Hepatocyte (in vitro differentiated cells): ENCODE results near the gene CD46. TPM values are rescaled to one million over a fixed set of nuclear protein-coding genes. Genes with fewer than 3 reads are reported as not detected.

Source experiments
- DNase-seq: peaks from one replicate; pipeline ENCODE4 v3.0.0-alpha.2; 2016; ENCODE audit warnings: low spot score
- H2AFZ ChIP-seq: fragments of 200-600 bp; sonication (generic); 2 replicates; pipeline ENCODE4 v1.6.0; 2016; ENCODE audit warnings: antibody characterized with exemption, mild to moderate bottlenecking
- H3K27ac ChIP-seq: fragments of 200-600 bp; sonication (generic); 2 replicates; pipeline ENCODE4 v1.5.1; 2016; ENCODE audit warnings: mild to moderate bottlenecking
- H3K27me3 ChIP-seq: fragments of 200-600 bp; sonication (generic); 2 replicates; pipeline ENCODE4 v1.6.1; 2016
- H3K36me3 ChIP-seq: fragments of 200-600 bp; sonication (generic); replicated peaks from 2 replicates; pipeline ENCODE4 v1.5.1; 2016; ENCODE audit warnings: low read depth; ENCODE audit not compliant: insufficient read depth
- H3K4me1 ChIP-seq: fragments of 200-600 bp; sonication (generic); 2 replicates; pipeline ENCODE4 v1.5.1; 2016; ENCODE audit warnings: mild to moderate bottlenecking, moderate library complexity; ENCODE audit not compliant: insufficient read depth
- H3K4me2 ChIP-seq: fragments of 200-600 bp; sonication (generic); 2 replicates; pipeline ENCODE4 v1.6.0; 2016
- H3K4me3 ChIP-seq: fragments of 200-600 bp; sonication (generic); 2 replicates; pipeline ENCODE4 v1.5.1; 2016; ENCODE audit warnings: mild to moderate bottlenecking
- H3K79me2 ChIP-seq: fragments of 200-600 bp; sonication (generic); 2 replicates; pipeline ENCODE4 v1.6.0; 2017; ENCODE audit warnings: mild to moderate bottlenecking
- H3K9me2 ChIP-seq: fragments of 200-600 bp; sonication (generic); replicated peaks from 2 replicates; pipeline ENCODE4 v1.6.0; 2017; ENCODE audit warnings: mild to moderate bottlenecking; ENCODE audit not compliant: insufficient read depth
- H3K9me3 ChIP-seq: fragments of 200-600 bp; sonication (generic); 2 replicates; pipeline ENCODE4 v1.5.1; 2016; ENCODE audit warnings: low read depth, mild to moderate bottlenecking
- H4K20me1 ChIP-seq: fragments of 200-600 bp; sonication (generic); 2 replicates; pipeline ENCODE4 v1.6.0; 2016; ENCODE audit warnings: mild to moderate bottlenecking; ENCODE audit not compliant: insufficient read depth, poor library complexity, severe bottlenecking
- CTCF ChIP-seq: fragments of 200-600 bp; sonication (generic); IDR thresholded peaks from 2 replicates; pipeline ENCODE4 v1.5.1; 2016; ENCODE audit warnings: antibody characterized with exemption, mild to moderate bottlenecking; ENCODE audit not compliant: poor library complexity
- EZH2 ChIP-seq: fragments of 200-600 bp; sonication (generic); IDR thresholded peaks from 2 replicates; pipeline ENCODE4 v1.6.1; 2016; ENCODE audit warnings: antibody characterized with exemption, mild to moderate bottlenecking, borderline replicate concordance
- EZH2phosphoT487 ChIP-seq: fragments of 200-600 bp; sonication (generic); IDR thresholded peaks from one replicate; pipeline ENCODE4 v1.6.1; 2018; ENCODE audit warnings: antibody characterized with exemption, mild to moderate bottlenecking, low read depth, moderate library complexity; ENCODE audit not compliant: unreplicated experiment, severe bottlenecking
- WGBS: methylation state at CpG from one replicate; pipeline ENCODE4 v1.1.6; 2016; ENCODE audit warnings: low lambda C conversion rate; ENCODE audit errors: missing lambda C conversion rate; 5-methylcytosine and 5-hydroxymethylcytosine counted together
- polyA plus RNA-seq: library from polyadenylated mRNA; unstranded; fragments of >200 nt; fragmentation: Nextera tagmentation; extraction: Ambion mirVana; gene quantifications from 2 replicates; pipeline ENCODE4 v1.2.1, GENCODE V29; 2016
- total RNA-seq: library from RNA; depleted of rRNA; stranded (reverse); fragments of >200 nt; gene quantifications from 2 replicates; pipeline ENCODE4 v1.2.3, GENCODE V29; 2014

The CD46 gene
- total and polyA plus RNA-seq, 2 experiments from 2014 or later, result 176 to 228 TPM

- Histone ChIP-seq H3K79me2 (peaks cover 37% of the 10 kb centered on the region), H3K4me2 (no peak overlapping the region), H2AFZ (no peak overlapping the region), H3K4me1 (peaks cover 22% of the 10 kb centered on the region), H3K4me3 (no peak overlapping the region), H4K20me1 (no peaks in the 10 kb centered on the region), H3K9me2 (no peaks in the 10 kb centered on the region), H3K27ac (no peak overlapping the region), H3K36me3 (no peaks in the 10 kb centered on the region), H3K27me3 (no peaks in the 10 kb centered on the region), H3K9me3 (no peaks in the 10 kb centered on the region)
- DNase-seq, result no peak
- TF ChIP-seq EZH2phosphoT487 (no peak), EZH2 (no peak), CTCF (no peak)
- 95% methylated on average over 20 of the region's 22 CpGs for WGBS
Observed at GRCh38 chr1:207820568-207821463, 69.0 kb downstream of the CD46 start.

DNA sequence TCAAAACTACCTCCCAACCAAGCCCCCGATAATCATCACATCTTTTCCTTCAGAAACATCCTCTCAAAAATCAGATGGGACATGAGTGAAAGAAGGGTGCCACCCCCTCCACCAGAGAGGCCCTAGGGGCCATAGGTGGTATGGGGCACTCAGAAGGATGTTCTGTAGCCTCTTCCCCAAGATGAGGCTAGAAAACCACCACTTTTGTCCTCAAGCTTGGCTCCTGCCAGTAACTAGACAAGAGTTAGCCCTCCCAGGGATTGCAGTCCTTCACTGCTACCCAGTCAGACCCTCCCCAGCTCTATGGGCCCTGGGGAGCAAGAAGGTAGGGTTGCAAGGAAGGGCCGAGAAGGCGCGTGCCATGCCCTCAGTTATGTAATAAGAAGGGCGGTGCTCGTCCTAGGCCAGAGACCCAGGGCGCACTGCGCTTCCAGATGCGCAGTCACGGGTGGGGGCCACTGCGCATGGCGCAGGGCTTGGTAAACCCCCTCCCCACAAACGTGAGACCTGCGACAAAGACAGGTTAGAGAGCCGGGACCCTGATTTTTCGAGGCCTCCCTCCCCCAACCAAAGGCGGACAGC lies 69.7 kb downstream of the CD46 start:
- Histone ChIP-seq H2AFZ (no peak overlapping the region), H3K27me3 (no peaks in the 10 kb centered on the region), H3K36me3 (no peaks in the 10 kb centered on the region), H3K4me1 (peaks cover 30% of the 10 kb centered on the region), H3K27ac (no peak overlapping the region), H3K4me2 (no peak overlapping the region), H3K4me3 (no peak overlapping the region), H3K9me2 (no peaks in the 10 kb centered on the region), H3K9me3 (no peaks in the 10 kb centered on the region), H3K79me2 (peaks cover 37% of the 10 kb centered on the region), H4K20me1 (no peaks in the 10 kb centered on the region)
- WGBS, result 97% methylated on average over 16 of the region's 17 CpGs
- no peak for DNase-seq
- TF ChIP-seq EZH2 (no peak), EZH2phosphoT487 (no peak), CTCF (no peak)

DNA sequence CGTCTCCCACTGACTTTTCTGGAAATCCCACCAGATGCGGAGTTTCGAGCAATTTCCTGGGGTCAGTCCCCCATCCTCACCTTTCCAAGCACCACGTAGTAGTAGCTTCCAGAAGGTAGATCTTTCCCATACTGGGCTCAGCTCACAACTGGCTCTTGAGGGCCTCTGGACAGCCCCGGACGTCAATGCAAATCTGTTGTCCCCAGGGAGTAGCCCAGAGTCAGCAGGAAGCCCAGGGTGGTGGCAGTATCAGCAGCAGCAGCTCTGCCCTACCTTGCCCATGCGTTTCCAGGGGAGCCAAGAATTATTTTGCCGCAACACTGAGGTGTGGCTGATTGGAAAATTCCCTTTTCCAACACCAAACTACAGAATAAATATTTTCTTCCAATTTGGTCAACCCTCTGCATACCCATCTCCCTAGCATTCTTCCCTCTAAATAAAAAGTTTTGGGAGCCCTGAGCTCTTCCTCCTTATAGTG lies 70.3 kb downstream of the CD46 start:
- Histone ChIP-seq H3K4me1 (peaks cover 36% of the 10 kb centered on the region), H3K27me3 (no peaks in the 10 kb centered on the region), H3K27ac (no peak overlapping the region), H3K9me3 (no peaks in the 10 kb centered on the region), H3K79me2 (peaks cover 37% of the 10 kb centered on the region), H3K4me3 (no peak overlapping the region), H3K4me2 (no peak overlapping the region), H3K9me2 (no peaks in the 10 kb centered on the region), H3K36me3 (no peaks in the 10 kb centered on the region), H4K20me1 (no peaks in the 10 kb centered on the region), H2AFZ (no peak overlapping the region)
- no peak for DNase-seq
- 95% methylated on average over 8 of the region's 8 CpGs for WGBS
- TF ChIP-seq EZH2 (no peak), CTCF (no peak), EZH2phosphoT487 (no peak)
